Spinal cord (tissue), 10 donors: ENCODE measurements around the gene TNFRSF1B. TPM values are rescaled to one million over a fixed set of nuclear protein-coding genes. Genes with fewer than 3 reads are reported as not detected.

ENCODE experiments used
- DNase-seq, 6 donors: peaks; one replicate each; pipeline versions ENCODE4 v3.0.0 to v3.0.0-alpha.2; 2013 to 2015; ENCODE audit warnings: low spot score in 6 of 6, low read depth in 4 of 6
- H3K27ac ChIP-seq: one replicate; pipeline ENCODE4 v1.5.1; 2013; ENCODE audit warnings: low read depth, low read length, control low read depth
- H3K27me3 ChIP-seq: one replicate; pipeline ENCODE4 v1.6.1; 2013; ENCODE audit warnings: low read length; ENCODE audit not compliant: control insufficient read depth, insufficient read depth
- H3K36me3 ChIP-seq: one replicate; pipeline ENCODE4 v1.6.1; 2013; ENCODE audit warnings: low read length; ENCODE audit not compliant: control insufficient read depth, insufficient read depth
- H3K4me1 ChIP-seq: one replicate; pipeline ENCODE4 v1.6.1; 2013; ENCODE audit warnings: low read length; ENCODE audit not compliant: control insufficient read depth, insufficient read depth
- H3K4me3 ChIP-seq: one replicate; pipeline ENCODE4 v1.5.1; 2013; ENCODE audit warnings: low read depth, low read length, control low read depth
- H3K9me3 ChIP-seq: one replicate; pipeline ENCODE4 v1.6.1; 2013; ENCODE audit warnings: low read length; ENCODE audit not compliant: control insufficient read depth, insufficient read depth
- WGBS: methylation state at CpG from one replicate; pipeline ENCODE4 v1.1.5; 2013; ENCODE audit warnings: missing lambda C conversion rate; ENCODE audit not compliant: insufficient coverage; 5-methylcytosine and 5-hydroxymethylcytosine counted together
- polyA plus RNA-seq, 2 donors: library from polyadenylated mRNA; unstranded; fragments of 120-200 nt; gene quantifications; one replicate each; pipeline ENCODE4 v1.2.1, GENCODE V29; 2013; ENCODE audit not compliant: insufficient read length in 2 of 2
- total RNA-seq, 2 donors: library from RNA; depleted of rRNA in 1 of 2; stranded (reverse); fragments of 120-200 nt in 1 of 2; fragments of >200 nt in 1 of 2; gene quantifications; one replicate each; pipeline versions ENCODE4 v1.2.3 to v1.2.4, GENCODE V29; 2013 to 2014
- donor health status: healthy.

TNFRSF1B gene
- total and polyA plus RNA-seq, 4 donors = 9.6 to 14.1 (median 10.2) TPM

DNA sequence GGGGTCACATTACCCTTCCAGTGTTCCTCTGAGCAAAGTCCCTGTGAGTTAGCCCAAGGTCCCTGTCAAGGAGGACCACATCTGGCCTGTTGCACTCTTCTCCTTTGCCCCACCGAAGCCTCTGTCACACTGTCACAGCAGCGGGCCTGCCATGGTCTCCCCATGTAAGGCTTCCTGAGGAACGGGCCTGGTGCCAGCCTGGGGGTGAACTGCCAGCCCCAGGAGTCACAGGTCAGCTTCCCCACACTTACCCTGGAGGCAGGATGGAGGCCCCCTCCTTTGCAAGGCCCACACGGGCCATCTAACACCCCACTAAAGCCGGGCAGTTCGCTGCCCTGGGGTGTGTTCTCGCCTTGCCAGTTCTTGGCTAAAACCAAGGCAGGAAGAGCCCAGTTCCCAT lies 14.1 kb downstream of the TNFRSF1B start:
- no peaks in the 10 kb centered on the region for H3K9me3 ChIP-seq
- no peak overlapping the region for H3K4me3 ChIP-seq
- no peak for DNase-seq
- H3K27me3 ChIP-seq = no peaks in the 10 kb centered on the region
- 87% methylated on average over 7 of the region's 7 CpGs for WGBS
- peaks cover 61% of the 10 kb centered on the region for H3K4me1 ChIP-seq
- no peaks in the 10 kb centered on the region for H3K36me3 ChIP-seq
- H3K27ac ChIP-seq = no peak overlapping the region

DNA sequence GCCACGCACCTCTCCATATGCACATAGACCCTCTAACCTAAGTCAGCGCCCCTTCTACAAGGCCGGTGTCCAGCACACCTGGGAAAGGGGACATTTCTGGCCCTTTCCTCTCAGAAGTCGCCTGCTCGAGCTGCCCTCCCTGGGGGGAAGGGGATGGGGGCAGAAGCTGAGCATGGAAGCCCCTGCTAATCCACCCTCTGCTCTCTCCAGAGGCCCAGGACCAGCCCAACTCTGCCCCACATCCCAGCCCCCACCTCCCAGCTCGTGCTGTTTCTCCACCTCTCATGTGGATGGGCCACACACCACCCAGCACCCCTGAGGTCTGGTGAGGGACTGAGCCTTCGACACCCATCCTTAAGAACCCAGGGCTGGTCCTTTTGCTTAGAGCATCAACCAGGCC lies 14.8 kb downstream of the TNFRSF1B start:
- H3K36me3 ChIP-seq = no peaks in the 10 kb centered on the region
- no peak for DNase-seq
- no peak overlapping the region for H3K4me3 ChIP-seq
- WGBS = 94% methylated on average over 2 of the region's 7 CpGs
- H3K4me1 ChIP-seq = peaks cover 68% of the 10 kb centered on the region
- no peak overlapping the region for H3K27ac ChIP-seq
- H3K27me3 ChIP-seq = no peaks in the 10 kb centered on the region
- H3K9me3 ChIP-seq = no peaks in the 10 kb centered on the region

DNA sequence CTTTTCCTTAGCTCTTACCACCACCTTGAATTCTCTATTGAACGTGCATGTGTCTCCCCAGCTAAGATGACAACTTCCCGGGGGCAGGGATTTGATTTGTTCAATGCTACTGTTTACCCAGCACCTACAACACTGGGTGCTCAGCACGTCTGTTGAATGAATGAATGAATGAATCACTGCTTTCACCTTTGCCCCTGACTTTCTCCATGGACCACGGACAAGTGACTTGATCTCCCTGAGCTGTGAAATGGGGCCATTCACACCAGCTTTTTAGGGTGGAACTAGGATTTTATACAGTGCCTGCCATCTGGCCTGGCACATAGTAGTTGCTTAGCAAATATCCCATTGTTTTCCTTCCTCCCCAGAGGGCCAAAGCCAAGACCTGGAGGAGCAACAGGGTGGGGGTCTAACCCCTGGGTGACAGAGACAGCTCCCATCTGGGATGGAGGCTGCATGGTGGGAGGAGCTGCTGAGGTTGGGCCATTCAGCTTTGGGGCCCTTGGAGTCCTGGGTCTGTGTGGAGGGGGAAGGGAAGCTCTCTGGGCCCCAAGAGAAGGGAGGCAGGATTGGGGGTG lies 15.7 kb downstream of the TNFRSF1B start:
- Histone ChIP-seq H3K4me1 (peaks cover 64% of the 10 kb centered on the region), H3K27me3 (no peaks in the 10 kb centered on the region), H3K27ac (no peak overlapping the region), H3K4me3 (no peak overlapping the region), H3K36me3 (no peaks in the 10 kb centered on the region), H3K9me3 (no peaks in the 10 kb centered on the region)
- WGBS = no CpG with 5 or more reads among the region's 4 CpGs
- DNase-seq = no peak

DNA sequence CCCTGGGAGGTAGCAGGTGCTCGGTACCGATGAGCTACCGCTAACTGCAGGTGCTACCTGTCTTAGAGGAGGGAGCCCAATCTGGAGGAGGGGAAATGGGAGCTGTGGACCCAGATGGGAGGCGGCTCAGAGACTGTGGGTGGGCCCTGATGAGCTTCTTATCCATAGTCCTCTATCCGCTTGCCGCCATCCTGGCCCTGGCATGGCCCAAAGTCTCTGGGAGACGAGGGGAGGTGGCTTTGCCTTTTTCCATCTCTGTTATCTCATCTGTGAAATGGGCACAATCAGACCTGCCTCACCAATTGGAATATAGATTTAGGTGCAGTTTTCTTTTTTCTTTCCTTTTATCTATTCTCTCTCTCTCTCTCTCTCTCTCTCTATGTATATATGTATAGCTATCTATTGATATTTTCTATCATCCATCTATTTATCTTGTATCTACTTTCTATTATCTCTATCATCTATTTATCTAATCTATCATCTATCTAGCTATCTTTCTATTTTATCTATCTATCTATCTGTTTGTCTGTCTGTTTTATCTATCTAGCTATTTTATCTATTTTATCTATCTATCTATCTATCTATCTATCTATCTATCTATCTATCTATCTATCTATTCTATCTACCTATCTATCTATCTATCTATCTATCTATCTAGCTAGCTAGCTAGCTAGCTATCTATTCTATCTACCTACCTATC lies 16.5 kb downstream of the TNFRSF1B start:
- H3K4me3 ChIP-seq = no peak overlapping the region
- no peak for DNase-seq
- 85% methylated on average over 4 of the region's 7 CpGs for WGBS

DNA sequence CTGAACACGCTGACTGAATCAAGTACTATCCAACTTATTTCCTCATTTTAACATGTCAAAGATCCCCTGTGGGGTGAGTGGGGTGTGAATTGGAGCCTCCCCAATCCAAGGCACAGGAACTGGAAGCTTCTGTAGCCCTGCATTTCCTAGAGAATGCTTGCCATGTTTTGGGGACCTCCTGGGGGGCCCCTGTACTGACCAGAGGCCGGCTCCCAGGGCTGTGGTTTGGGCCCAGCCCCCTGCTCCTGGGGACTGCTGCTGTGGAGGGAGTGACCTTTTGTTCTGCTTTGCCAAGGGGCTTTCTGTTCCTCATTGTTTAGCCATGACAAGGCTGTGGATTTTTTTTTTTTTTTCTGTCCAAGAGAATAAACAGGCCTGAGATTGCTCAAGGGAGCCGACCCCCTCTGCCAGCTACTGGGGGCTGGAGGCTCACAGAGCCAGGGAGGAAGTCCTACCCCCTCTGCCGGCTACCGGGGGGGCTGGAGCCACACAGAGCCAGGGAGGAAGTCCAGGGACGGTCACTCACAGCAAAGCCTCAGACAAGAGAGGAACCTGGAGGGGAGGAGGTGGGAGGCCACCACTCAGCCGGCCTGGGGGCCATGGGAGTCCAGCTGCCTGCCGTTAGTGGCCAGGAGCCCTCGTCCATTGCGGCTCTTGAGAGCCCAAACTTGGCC lies 17.4 kb downstream of the TNFRSF1B start:
- Histone ChIP-seq H3K27me3 (no peaks in the 10 kb centered on the region), H3K4me1 (peaks cover 50% of the 10 kb centered on the region), H3K9me3 (no peaks in the 10 kb centered on the region), H3K4me3 (no peak overlapping the region), H3K36me3 (no peaks in the 10 kb centered on the region), H3K27ac (peak overlapping the region; percentile 78)
- peak in 2 of 6 donors; percentile 49 to 76 for DNase-seq
- WGBS = 8% methylated on average over 9 of the region's 10 CpGs

More for the DNA sequence above, 16.5 kb downstream of the TNFRSF1B start:
- no peaks in the 10 kb centered on the region for H3K36me3 ChIP-seq
- H3K4me1 ChIP-seq = peaks cover 57% of the 10 kb centered on the region
- no peaks in the 10 kb centered on the region for H3K9me3 ChIP-seq
- no peaks in the 10 kb centered on the region for H3K27me3 ChIP-seq
- peak overlapping the region; percentile 78 for H3K27ac ChIP-seq

DNA sequence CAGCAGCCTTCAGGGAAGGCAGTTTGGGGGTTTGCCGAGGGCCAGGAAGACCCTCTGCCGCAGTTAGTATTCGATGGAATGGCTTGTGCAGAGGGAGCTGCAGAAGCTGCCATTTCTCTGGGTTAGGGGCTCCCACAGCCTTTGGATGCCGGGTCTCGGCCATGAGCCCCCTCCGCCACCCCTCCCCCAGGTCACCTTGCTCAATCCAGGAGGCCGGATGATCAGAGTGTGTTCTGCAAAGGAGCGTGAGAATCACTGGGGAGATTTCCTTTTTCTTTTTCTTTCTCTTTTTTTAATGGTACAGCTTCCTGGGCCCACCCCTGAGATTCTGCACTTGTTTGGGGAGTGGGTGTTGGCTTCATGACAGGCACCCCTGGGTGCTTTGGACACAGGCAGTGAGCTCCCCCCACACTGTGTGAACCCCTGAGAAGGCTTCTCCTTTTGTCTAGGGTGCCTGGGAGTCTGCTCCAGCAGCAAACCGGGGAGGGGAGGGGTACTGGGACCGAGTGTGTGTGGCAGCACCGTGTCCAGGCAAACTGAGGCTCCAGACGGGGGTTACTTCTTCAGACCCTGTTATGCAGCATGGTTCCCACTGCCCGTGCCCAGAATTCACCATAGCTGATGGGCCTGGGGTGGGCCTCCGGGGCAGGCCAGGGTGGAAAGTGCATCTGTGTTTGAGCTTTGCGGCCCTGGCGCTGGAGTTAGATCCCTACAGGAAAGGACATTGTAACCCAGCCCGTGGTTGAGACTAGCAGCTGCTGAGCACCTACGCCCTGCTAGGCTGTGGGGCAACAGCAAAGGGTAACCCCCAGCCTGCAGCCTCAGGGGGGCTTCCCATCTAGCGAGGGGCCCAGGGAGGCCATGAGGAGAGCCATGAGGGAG lies 18.5 kb downstream of the TNFRSF1B start:
- no peak for DNase-seq
- Histone ChIP-seq H3K4me3 (no peak overlapping the region), H3K9me3 (no peaks in the 10 kb centered on the region), H3K27me3 (no peaks in the 10 kb centered on the region), H3K27ac (peak overlapping the region; percentile 78), H3K36me3 (no peaks in the 10 kb centered on the region), H3K4me1 (peaks cover 47% of the 10 kb centered on the region)
- WGBS = 79% methylated on average over 14 of the region's 19 CpGs

DNA sequence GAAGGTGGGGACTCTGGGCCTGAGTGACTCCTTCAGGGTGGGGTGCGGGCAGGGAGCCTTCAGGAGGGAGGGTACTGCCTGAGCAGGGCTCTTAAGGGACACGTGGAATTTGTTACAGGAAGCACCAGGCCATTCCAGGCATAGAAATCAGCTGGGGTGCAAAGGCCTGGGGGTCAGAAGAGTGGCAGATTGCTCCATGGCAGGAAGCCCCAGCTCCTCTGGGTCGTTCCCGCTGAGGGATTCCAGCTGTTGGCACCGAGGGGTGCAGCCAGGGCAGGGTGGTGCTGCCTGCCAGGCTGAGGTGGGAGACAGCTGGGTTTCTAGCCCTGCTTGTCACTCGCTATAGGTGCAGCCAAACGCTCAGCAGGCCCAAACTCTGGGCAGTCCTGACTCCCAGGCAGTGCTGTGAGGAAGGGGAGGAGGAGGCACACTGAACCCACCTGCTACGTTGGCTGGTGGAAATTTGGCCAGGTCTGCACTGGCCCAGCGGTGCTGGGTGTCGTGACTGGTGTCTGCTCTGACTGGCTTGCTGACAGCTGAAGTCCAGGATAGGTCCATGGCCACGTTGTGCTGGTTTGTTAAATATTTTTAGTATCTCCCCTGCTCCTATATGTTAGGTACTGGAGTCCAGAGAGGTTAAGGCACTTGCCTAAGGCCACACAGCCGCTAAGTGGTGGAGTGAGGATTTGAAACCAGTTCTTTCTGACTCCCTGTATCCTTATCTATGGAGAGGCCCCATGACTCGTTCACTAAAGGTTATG lies 19.3 kb downstream of the TNFRSF1B start:
- WGBS = 80% methylated on average over 11 of the region's 13 CpGs
- Histone ChIP-seq H3K4me3 (no peak overlapping the region), H3K27me3 (no peaks in the 10 kb centered on the region), H3K36me3 (peaks cover under 1% of the 10 kb centered on the region), H3K4me1 (peaks cover 40% of the 10 kb centered on the region), H3K27ac (no peak overlapping the region), H3K9me3 (no peaks in the 10 kb centered on the region)
- no peak for DNase-seq

DNA sequence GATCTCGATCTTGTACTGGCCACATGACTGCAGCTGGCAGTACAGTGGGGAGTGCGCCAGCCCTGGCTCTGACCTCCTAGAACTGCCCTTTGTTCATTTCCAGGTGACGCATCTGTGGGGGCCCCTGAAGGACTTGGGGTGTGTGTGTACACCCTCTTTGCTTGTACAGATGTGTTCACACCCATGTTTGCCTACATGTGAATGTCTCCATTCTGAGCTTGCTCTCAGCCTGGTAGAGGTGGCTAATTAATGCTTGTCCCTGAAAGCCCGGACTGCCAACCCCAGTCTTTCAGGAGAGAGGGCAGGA lies 19.8 kb downstream of the TNFRSF1B start:
- H3K36me3 ChIP-seq = peaks cover 6% of the 10 kb centered on the region
- H3K27ac ChIP-seq = no peak overlapping the region
- no peak overlapping the region for H3K4me3 ChIP-seq
- no peaks in the 10 kb centered on the region for H3K27me3 ChIP-seq
- no peaks in the 10 kb centered on the region for H3K9me3 ChIP-seq
- no peak for DNase-seq
- peaks cover 36% of the 10 kb centered on the region for H3K4me1 ChIP-seq
- WGBS = 87% methylated on average over 4 of the region's 4 CpGs

DNA sequence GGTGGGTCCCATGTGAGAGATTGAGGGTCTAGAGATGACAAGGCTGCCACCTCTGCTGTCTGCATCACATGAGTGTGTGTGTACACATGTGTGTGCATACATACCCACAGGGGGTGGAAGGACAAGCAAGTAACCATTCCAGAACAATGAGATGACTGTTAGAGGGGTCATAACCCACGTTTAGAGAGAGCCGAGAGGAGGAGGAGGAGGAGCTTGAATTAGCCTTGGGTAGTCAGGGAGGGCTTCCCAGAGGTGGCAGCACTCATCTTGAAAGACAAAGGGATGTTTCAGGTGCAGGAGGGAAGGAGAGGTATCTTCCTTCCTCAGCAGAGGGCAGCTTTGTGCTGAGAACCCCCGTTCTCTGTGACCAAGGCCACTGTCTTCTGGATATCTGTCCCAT lies 21.3 kb downstream of the TNFRSF1B start:
- Histone ChIP-seq H3K27ac (no peak overlapping the region), H3K36me3 (peaks cover 8% of the 10 kb centered on the region), H3K4me1 (peaks cover 33% of the 10 kb centered on the region), H3K4me3 (no peak overlapping the region), H3K27me3 (no peaks in the 10 kb centered on the region), H3K9me3 (no peaks in the 10 kb centered on the region)
- no peak for DNase-seq
- 25% methylated on average over 3 of the region's 3 CpGs for WGBS
